IPS-18c (cell line): ENCODE data around the gene CDH3.

ENCODE experiments used
- H3K4me3 ChIP-seq: 2 replicates; pipeline ENCODE4 v1.7.0; 2013; ENCODE audit warnings: low read depth, mild to moderate bottlenecking, low read length, moderate library complexity; ENCODE audit not compliant: insufficient read depth
- H3K9me3 ChIP-seq: one replicate; pipeline ENCODE4 v1.6.1; 2013; ENCODE audit warnings: mild to moderate bottlenecking, low read length, moderate library complexity; ENCODE audit not compliant: control insufficient read depth, insufficient read depth

Gene CDH3

DNA sequence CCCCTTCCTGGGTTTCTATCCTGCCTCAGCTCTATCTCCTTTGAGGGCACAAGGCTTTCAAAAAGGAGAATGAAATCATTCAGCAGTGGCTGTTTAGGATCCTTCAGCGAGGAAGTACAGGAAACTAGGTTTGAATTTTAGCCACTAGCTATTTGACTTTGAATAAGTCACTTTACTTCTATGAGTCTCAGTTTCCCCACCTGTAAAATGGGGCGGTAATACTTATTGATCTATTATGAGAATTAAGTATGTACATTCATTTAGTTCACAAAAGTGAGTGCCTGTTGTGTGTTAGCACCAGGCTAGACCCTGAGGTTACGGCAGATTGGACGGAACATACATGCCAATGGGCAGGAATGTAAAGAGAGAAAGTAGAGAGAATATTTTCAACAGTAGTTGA, 98.6 kb downstream of the CDH3 start:
- Histone ChIP-seq H3K9me3 (no peaks in the 10 kb centered on the region), H3K4me3 (no peak overlapping the region)

DNA sequence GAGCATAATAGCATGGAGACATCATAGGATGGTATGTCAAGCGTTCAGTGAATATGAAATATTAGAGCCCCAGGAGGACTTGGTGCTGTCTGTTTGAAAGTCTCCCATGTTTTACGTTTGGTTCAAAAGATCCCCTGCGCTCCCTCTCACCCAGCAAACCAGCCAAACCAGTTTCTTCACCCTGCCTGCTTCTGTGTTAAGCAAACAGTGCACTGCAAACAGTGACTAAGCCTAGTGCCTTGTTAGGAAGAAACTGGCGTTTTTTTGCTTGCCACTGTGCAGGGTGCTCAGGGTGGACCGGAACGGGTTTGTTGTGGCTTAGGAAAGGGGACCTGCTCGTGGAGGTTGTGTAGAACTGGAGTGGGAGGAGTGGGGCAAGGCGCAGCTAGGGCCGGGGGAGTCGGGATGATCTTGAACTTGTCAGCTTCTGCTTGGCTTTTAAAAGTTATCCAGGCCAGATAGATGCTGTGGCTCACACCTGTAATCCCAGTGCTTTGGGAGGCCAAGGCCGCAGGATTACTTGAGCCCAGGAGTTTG, 99.7 kb downstream of the CDH3 start:
- Histone ChIP-seq H3K9me3 (no peaks in the 10 kb centered on the region), H3K4me3 (peak overlapping the region; percentile 21; the same call in 1 of the 2 replicates)

DNA sequence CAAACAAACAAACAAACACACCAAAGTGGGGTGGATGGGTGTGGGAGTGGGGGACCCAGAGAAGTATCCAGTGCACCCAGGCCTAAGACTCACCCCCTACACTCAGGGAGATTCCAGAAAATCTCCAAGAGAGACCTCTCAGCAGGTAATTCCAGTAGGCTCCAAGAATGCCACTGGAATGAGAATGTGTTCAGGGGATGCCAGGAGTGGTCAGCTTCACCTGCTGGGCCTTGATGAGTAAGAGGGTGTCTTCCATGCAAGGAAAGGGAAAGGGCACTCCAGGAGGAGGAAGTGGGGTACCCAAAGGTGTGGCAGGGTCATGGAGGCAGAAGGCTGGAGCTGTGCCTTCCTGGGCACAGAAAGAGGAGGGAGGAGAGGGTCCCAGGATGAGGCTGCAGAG, 101.8 kb downstream of the CDH3 start:
- no peak overlapping the region for H3K4me3 ChIP-seq
- no peaks in the 10 kb centered on the region for H3K9me3 ChIP-seq

DNA sequence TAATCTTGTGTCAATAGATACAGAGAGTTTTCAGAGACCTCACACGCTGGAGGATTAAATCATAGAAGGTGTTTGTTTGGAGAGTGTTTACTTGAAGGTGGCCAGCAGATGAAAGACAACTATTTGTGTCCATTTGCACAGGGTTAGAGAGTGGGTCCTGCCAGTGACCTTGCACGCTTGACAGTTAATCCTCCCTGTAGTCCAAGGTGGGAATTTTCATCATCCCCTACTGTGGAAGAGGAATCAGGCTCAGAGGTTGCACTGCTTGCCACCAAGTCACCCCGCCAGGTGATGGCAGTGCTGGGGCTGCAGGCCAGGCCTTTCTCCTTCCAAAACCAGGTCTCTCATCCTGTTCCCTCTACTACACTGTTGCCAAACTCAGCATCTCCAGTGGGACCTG, 104.3 kb downstream of the CDH3 start:
- Histone ChIP-seq H3K9me3 (no peaks in the 10 kb centered on the region), H3K4me3 (no peak overlapping the region)
